ENCODE measurements around the gene GSX2. TPM values are rescaled to one million over a fixed set of nuclear protein-coding genes. Genes with fewer than 3 reads are reported as not detected.

The GSX2 gene
- total and polyA plus RNA-seq, 10 of the 15 experiments (the other 5 are each of a cell fraction or from before 2014, with no cell fraction given): 0.04 to 0.58 (median 0.50) TPM; not detected in 5

DNA sequence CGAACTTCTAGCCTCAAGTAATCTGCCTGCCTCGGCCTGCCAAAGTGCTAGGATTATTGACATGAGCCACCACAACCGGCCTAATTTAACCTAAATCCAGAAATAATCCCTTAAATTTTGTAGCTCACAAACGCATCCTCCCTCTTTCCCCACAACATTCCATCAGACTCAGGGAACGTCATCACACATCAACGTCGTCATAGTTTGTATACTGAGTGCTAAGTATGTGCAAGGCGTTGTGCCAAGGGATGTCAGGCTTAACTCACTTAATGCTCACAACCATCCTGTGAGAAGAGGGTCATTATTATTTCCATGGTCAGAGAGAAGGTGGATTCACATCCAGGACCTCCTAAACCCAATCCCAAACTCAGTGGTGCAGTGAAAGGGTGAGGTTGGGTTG, 9.6 kb upstream of the GSX2 start:
- Histone ChIP-seq H3K36me3 (ENCODE audit: control insufficient read depth in 2 of 2, insufficient read depth in 2 of 2, low read length in 1 of 2) (no peaks in the 10 kb centered on the region), H3K27me3 (replicated peaks in 1 of 2; ENCODE audit: control insufficient read depth in 2 of 2, insufficient read depth in 2 of 2, low read length in 1 of 2) (peaks cover 5 to 9% of the 10 kb centered on the region in 2 experiments; a peak in 3 of 4 replicates), H3K4me3 (no peak overlapping the region), H3K27ac (ENCODE audit: control insufficient read depth, insufficient read depth) (no peak overlapping the region), H3K4me1 (ENCODE audit: control insufficient read depth, insufficient read depth, low read length) (peaks cover 8% of the 10 kb centered on the region), H3K4me2 (ENCODE audit: control insufficient read depth, insufficient read depth) (no peak overlapping the region), H3K79me2 (ENCODE audit: control insufficient read depth, insufficient read depth, low read length) (no peaks in the 10 kb centered on the region), H3K9ac (ENCODE audit: control insufficient read depth, insufficient read depth, low read length) (no peak overlapping the region), H2AFZ (ENCODE audit: control insufficient read depth, low read depth, low read length) (no peak overlapping the region), H4K20me1 (ENCODE audit: control insufficient read depth, insufficient read depth) (no peaks in the 10 kb centered on the region), H3K9me3 (replicated peaks; ENCODE audit: control insufficient read depth, insufficient read depth, low read length) (no peaks in the 10 kb centered on the region)
- 81% methylated on average over 8 of the region's 8 CpGs for WGBS (ENCODE audit: insufficient coverage, insufficient replicate concordance, low lambda C conversion rate, missing lambda C conversion rate)
- FAIRE-seq (no peak), ATAC-seq (no peak), DNase-seq (ENCODE audit: low read depth, low spot score) (no peak)
- in situ Hi-C loops (cut with MboI) (no loop called here), intact Hi-C loops (cut with micrococcal nuclease; ENCODE audit: unreplicated experiment) (no loop called here)
- ChIA-PET RAD21 (ENCODE audit: unreplicated experiment) (no interaction called here), POLR2A (no interaction called here), SMC1A (ENCODE audit: uncharacterized antibody, unreplicated experiment) (interaction anchor here (0.6 kb wide), 1 partner anchor 32 kb away, joined by 3 read pairs; no protein-coding TSS in a partner anchor), CTCF (interaction anchor here (1.1 kb wide), 1 partner anchor 160 kb away, joined by 3 read pairs; no protein-coding TSS in a partner anchor)
- TF ChIP-seq ASH2L (IDR thresholded peaks at IDR 0.05; ENCODE audit: borderline replicate concordance, low read depth): no peak
- no peak for TF ChIP-seq GATAD2B (conservative IDR thresholded peaks at IDR 0.05; ENCODE audit: low read depth)
- no peak for TF ChIP-seq KLF5 (IDR thresholded peaks at IDR 0.05; ENCODE audit: partially characterized antibody)
- no peak for TF ChIP-seq ZSCAN29 (IDR thresholded peaks at IDR 0.05)
- TF ChIP-seq BMI1 (IDR thresholded peaks at IDR 0.05; ENCODE audit: borderline replicate concordance): no peak
- TF ChIP-seq, protein P1, sequence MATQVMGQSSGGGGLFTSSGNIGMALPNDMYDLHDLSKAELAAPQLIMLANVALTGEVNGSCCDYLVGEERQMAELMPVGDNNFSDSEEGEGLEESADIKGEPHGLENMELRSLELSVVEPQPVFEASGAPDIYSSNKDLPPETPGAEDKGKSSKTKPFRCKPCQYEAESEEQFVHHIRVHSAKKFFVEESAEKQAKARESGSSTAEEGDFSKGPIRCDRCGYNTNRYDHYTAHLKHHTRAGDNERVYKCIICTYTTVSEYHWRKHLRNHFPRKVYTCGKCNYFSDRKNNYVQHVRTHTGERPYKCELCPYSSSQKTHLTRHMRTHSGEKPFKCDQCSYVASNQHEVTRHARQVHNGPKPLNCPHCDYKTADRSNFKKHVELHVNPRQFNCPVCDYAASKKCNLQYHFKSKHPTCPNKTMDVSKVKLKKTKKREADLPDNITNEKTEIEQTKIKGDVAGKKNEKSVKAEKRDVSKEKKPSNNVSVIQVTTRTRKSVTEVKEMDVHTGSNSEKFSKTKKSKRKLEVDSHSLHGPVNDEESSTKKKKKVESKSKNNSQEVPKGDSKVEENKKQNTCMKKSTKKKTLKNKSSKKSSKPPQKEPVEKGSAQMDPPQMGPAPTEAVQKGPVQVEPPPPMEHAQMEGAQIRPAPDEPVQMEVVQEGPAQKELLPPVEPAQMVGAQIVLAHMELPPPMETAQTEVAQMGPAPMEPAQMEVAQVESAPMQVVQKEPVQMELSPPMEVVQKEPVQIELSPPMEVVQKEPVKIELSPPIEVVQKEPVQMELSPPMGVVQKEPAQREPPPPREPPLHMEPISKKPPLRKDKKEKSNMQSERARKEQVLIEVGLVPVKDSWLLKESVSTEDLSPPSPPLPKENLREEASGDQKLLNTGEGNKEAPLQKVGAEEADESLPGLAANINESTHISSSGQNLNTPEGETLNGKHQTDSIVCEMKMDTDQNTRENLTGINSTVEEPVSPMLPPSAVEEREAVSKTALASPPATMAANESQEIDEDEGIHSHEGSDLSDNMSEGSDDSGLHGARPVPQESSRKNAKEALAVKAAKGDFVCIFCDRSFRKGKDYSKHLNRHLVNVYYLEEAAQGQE (IDR thresholded peaks at IDR 0.05; ENCODE audit: low read depth, low read length): no peak
- TF ChIP-seq, protein P2, sequence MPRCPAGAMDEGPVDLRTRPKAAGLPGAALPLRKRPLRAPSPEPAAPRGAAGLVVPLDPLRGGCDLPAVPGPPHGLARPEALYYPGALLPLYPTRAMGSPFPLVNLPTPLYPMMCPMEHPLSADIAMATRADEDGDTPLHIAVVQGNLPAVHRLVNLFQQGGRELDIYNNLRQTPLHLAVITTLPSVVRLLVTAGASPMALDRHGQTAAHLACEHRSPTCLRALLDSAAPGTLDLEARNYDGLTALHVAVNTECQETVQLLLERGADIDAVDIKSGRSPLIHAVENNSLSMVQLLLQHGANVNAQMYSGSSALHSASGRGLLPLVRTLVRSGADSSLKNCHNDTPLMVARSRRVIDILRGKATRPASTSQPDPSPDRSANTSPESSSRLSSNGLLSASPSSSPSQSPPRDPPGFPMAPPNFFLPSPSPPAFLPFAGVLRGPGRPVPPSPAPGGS (IDR thresholded peaks at IDR 0.05; ENCODE audit: borderline replicate concordance, insufficient read depth, low read depth, low read length, poor library complexity, severe bottlenecking): no peak
- no peak for TF ChIP-seq IKZF1 (conservative IDR thresholded peaks at IDR 0.05)
- TF ChIP-seq LARP7 (IDR thresholded peaks at IDR 0.05): no peak
- no peak for TF ChIP-seq SRF (IDR thresholded peaks at IDR 0.05; ENCODE audit: low read depth in 2 of 2, low read length in 2 of 2)
- no peak for TF ChIP-seq STAT1 (conservative IDR thresholded peaks at IDR 0.05)
- no TSS peak for BruUV-seq (replicated peaks)
